ENCODE data around the gene NRAS.
A peak's percentile ranks its signal among the peaks of the same experiment; 100 is the strongest.

NRAS gene

GRCh38 chr1:114716304-114717170, at the start of gene NRAS:
Gene NRAS, minus strand, starts transcription at chr1:114716771. Its CDS starts 611 bp downstream, at chr1:114716160.
- peak; percentile 88 to 92 (median 91) for DNase-seq (ENCODE audit: low read depth in 2 of 3, low spot score in 1 of 3)

DNA sequence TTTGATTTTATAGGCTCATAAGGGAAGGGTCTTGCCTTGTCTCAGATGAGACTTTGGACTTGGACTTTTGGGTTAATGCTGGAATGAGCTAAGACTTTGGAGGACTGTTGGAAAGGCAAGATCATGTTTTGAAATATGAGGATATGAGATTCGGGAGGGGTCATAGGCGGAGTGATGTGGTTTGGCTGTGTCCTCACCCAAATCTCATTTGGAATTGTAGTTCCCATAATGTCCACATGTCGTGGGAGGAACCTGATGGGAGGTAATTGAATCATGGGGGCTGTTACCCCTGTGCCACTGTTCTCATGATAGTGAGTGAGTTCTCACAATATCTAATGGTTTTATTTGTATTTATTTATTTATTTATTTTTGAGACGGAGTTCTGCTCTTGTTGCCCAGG, 48.1 kb upstream of the NRAS start:
- no peak for DNase-seq (ENCODE audit: low read depth in 2 of 3, low spot score in 1 of 3)

- no peak for DNase-seq (ENCODE audit: low read depth in 2 of 3, low spot score in 1 of 3)
Observed at GRCh38 chr1:114758256-114758832, 41.8 kb upstream of the NRAS start.

GRCh38 chr1:114757455-114758255, 41.1 kb upstream of the NRAS start, which contains the start of gene CSDE1:
Gene CSDE1, minus strand, starts transcription at chr1:114757984. Its CDS starts 18,094 bp downstream, at chr1:114739890.
- peak; percentile 91 to 97 (median 95) for DNase-seq (ENCODE audit: low read depth in 2 of 3, low spot score in 1 of 3)

DNA sequence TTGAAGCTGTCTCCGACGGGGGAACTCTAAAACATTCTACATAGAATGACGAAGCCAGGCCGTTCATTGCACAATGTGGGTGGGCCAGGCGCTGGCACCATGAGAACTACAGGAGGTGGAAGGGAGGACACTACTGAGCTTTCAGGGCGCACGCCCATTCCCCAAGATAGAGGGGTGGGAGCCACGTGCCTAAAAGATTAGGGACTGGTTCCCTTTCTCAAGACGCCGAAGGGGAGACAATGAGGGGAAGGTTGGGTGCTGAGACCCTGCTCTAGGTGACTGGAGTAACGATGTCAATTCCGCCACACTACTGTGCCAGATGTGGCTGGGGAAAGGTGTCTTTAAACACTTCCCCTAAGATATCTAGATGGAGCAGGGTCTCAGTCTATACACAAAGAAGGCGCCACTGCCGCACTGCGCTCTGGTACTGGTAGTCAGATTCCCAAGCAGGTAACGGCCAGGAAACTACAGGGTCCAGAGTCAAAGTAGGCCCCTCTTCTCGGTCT, 40.4 kb upstream of the NRAS start:
- no peak for DNase-seq (ENCODE audit: low read depth in 2 of 3, low spot score in 1 of 3)

DNA sequence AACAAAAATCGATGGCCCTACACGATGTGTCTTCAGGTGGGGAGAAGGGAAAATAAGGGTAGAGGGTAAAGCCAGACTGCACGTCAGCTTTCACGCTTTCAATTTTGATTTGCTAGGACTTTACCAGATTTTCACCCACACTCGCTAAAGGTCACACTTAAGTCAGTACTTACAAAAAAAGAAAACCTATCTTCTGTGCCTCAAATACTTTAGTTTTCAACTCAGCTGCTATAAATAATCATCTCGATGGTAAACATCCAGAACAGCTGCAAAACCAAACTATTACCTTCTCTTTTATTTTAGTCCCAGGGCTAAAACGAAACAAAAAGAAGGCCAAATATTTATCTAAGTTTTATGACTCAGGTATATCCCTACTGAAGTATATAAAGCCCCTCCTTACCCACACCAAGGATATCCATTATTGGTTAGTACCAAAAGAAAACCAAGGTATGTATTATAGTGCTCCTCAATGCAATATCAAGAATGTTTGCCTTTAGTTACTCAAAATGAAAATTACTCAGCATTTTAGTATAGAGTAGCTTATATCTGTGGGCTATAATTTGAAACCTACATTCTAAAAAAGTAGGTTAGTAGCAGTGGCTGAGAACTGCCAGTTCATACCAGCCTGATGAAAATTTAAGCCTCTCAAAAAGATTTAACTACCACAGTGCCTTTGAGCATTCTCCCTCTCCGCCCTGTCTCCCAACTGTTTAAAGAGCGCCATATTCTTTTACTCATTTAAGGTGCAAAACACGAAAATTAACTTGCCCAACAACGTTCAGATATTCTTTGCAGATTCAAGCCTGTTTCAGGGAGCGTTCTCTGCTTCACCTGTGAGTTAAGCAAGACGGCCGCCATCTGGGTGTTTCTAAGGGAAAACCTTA, 39.7 kb upstream of the NRAS start:
- no peak for DNase-seq (ENCODE audit: low read depth in 2 of 3, low spot score in 1 of 3)

- no peak for DNase-seq (ENCODE audit: low read depth in 2 of 3, low spot score in 1 of 3)
Observed at GRCh38 chr1:114755006-114755931, 38.7 kb upstream of the NRAS start.

GRCh38 chr1:114753702-114754101, 37.1 kb upstream of the NRAS start:
- peak in 1 of 3 donors; percentile 9 for DNase-seq (ENCODE audit: low read depth in 2 of 3, low spot score in 1 of 3)

DNA sequence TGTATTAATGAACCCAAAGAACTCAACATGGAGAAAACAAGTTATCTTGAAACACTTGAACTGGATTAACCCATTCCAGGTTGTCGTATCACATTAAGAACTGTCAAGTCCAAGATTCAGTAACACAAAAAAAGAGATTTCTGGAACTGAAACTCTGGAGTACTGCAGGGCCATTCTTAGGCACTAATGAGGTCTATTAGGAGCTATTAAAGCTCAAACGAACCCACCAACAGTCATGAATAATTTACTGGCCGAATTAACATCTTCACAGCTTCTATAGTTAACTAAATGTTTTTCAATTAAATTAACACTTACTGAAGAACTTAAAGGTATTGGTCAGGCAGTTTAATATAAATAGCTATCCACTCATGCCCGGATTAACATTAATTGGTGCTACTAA, 36.6 kb upstream of the NRAS start:
- no peak for DNase-seq (ENCODE audit: low read depth in 2 of 3, low spot score in 1 of 3)

- no peak for DNase-seq (ENCODE audit: low read depth in 2 of 3, low spot score in 1 of 3)
Observed at GRCh38 chr1:114750780-114751179, 34.2 kb upstream of the NRAS start.

GRCh38 chr1:114749835-114750234, 33.3 kb upstream of the NRAS start:
- DNase-seq (ENCODE audit: low read depth in 2 of 3, low spot score in 1 of 3), result no peak

DNA sequence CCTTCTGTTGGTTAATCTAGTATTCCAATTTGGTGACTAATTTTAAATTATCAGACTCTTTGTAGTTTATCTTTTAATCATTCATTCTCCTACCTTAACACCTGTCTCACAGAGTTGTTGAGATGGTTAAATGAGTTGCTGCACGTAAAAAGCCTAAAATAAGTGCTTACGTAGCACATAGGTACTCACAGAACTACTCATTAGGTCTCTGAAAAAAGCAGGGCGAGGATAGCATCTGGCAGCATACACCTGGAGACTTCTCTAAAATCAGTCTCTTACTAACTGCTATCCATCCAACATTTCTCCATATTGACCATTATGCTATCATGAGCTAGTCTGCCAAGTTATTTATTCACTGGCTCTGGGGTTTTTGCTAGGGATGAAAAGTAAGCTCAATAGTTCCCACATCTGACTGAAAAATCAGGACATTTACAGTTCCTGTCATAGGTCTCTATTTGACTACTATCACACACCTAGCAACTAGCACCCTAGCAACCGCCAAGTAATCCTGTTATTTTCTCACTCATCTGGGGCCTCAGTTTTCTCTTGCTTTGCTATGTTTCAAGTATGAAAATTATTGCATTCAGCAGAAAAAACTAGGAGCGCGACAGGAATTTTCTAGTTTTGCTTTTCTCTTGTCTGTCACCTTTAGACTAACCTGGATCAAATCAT, 30.0 kb upstream of the NRAS start:
- DNase-seq (ENCODE audit: low read depth in 2 of 3, low spot score in 1 of 3), result peak in 1 of 3 donors; percentile 5

DNA sequence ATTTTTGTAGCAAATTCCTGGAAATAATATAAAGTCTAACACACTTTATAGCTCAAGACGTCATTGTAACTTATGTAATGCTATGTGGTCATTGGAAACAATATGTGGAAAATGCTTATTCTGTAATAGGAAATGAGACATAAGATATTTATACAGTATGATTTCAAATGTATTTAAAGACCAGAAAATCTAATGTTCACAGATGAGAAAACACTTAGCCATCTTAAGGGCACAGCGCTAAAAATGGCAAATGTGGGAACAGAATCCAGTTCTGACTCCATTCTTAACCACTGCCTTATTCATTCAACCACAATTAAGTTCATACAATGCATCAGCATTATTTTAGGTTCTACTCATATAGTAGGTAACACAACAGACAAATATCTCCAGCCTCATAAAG, 28.7 kb upstream of the NRAS start:
- no peak for DNase-seq (ENCODE audit: low read depth in 2 of 3, low spot score in 1 of 3)

GRCh38 chr1:114741963-114742746, 25.6 kb upstream of the NRAS start:
- no peak for DNase-seq (ENCODE audit: low read depth in 2 of 3, low spot score in 1 of 3)

GRCh38 chr1:114740331-114740730, 23.8 kb upstream of the NRAS start:
- no peak for DNase-seq (ENCODE audit: low read depth in 2 of 3, low spot score in 1 of 3)

- no peak for DNase-seq (ENCODE audit: low read depth in 2 of 3, low spot score in 1 of 3)
Observed at GRCh38 chr1:114737314-114737849, 20.8 kb upstream of the NRAS start.

- no peak for DNase-seq (ENCODE audit: low read depth in 2 of 3, low spot score in 1 of 3)
Observed at GRCh38 chr1:114735479-114735878, 18.9 kb upstream of the NRAS start.

DNA sequence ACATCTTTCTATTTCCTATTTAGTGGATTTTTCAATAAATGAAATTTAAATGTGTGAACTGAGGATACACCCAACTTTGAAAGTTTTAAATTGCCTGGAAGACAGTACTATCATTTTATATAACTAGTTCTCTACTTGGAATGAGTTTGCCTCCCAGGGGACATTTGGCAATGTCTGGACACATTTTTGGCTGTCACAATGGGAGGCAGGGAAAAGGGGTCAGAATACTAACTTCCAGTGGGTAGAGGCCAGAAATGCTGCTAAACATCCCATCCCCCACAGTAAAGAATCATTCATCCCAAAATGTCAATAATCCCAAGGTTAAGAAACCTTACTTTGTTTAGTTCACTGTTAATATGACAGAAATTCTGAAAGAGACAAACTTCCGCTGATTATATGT, 13.2 kb upstream of the NRAS start:
- no peak for DNase-seq (ENCODE audit: low read depth in 2 of 3, low spot score in 1 of 3)
